ENCODE results near the gene ZNF44.

- TF ChIP-seq CTCF (IDR thresholded peaks at IDR 0.05) (no peak), EZH2 (IDR thresholded peaks at IDR 0.05) (no peak), EZH2phosphoT487 (IDR thresholded peaks at IDR 0.05) (no peak)
Measured at GRCh38 chr19:12237143-12237839, 57.4 kb downstream of the ZNF44 start.
